IMR-90 (cell line): ENCODE measurements around the gene GPR137. TPM values are rescaled to one million over a fixed set of nuclear protein-coding genes. Genes with fewer than 3 reads are reported as not detected.
A peak's percentile ranks its signal among the peaks of the same experiment; 100 is the strongest.

Experiments used
- ATAC-seq: fragments of 200-7000 bp; cut with Tn5 transposase; 2 replicates; pipeline ENCODE4 v1.9.1; 2020; ENCODE audit warnings: low read depth, mild to moderate bottlenecking, moderate library complexity
- BruUV-seq: library from RNA; stranded (reverse); fragments of 400-500 nt; replicated peaks from 2 replicates; lab custom pipeline; 2021; lab: Mats Ljungman, UMichigan
- CTCF ChIA-PET: fragments of 300-600 bp; formaldehyde crosslinking; extraction: SDS; loops from one replicate; lab custom pipeline; 2021; ENCODE audit warnings: antibody characterized with exemption; lab: Yijun Ruan, JAX
- POLR2A ChIA-PET: fragments of 300-600 bp; sonication (Branson Sonifier 250); formaldehyde crosslinking; loops from one replicate; lab custom pipeline; 2022; ENCODE audit warnings: antibody characterized with exemption; ENCODE audit not compliant: unreplicated experiment; lab: Charles Lee
- DNase-seq: peaks from one replicate; pipeline ENCODE4 v3.0.0; 2013
- H2AFZ ChIP-seq: replicated peaks from 2 replicates; pipeline ENCODE3; 2013; ENCODE audit warnings: low read length, mild to moderate bottlenecking; ENCODE audit not compliant: poor library complexity
- H2AK5ac ChIP-seq: 2 replicates; pipeline ENCODE4 v1.6.1; 2013; ENCODE audit warnings: low read depth, low read length, inconsistent platforms
- H2AK9ac ChIP-seq: replicated peaks from 2 replicates; pipeline ENCODE3; 2013; ENCODE audit warnings: mild to moderate bottlenecking, low read depth, low read length, moderate library complexity; ENCODE audit not compliant: poor library complexity
- H2BK120ac ChIP-seq: 2 replicates; pipeline ENCODE4 v1.6.1; 2013; ENCODE audit warnings: low read depth, low read length, inconsistent platforms
- H2BK15ac ChIP-seq: 3 replicates; pipeline ENCODE4 v1.6.1; 2013; ENCODE audit warnings: low read depth, low read length, inconsistent platforms
- H2BK20ac ChIP-seq: 2 replicates; pipeline ENCODE4 v1.6.1; 2013; ENCODE audit warnings: low read depth, mild to moderate bottlenecking, inconsistent platforms, low read length, moderate library complexity
- H2BK5ac ChIP-seq: 2 replicates; pipeline ENCODE4 v1.6.1; 2013; ENCODE audit warnings: mild to moderate bottlenecking, low read depth, low read length, inconsistent platforms; ENCODE audit not compliant: poor library complexity, severe bottlenecking
- H3K14ac ChIP-seq: replicated peaks from 2 replicates; pipeline ENCODE4 v1.6.1; 2013; ENCODE audit warnings: low read depth, low read length, inconsistent platforms
- H3K18ac ChIP-seq: 2 replicates; pipeline ENCODE4 v1.6.1; 2013; ENCODE audit warnings: low read depth, low read length, control low read depth
- H3K23ac ChIP-seq: 2 replicates; pipeline ENCODE4 v1.6.1; 2013; ENCODE audit warnings: low read depth, low read length, inconsistent platforms
- H3K27ac ChIP-seq: 2 replicates; pipeline ENCODE4 v1.5.1; 2013; ENCODE audit warnings: mild to moderate bottlenecking, control low read depth, low read length; ENCODE audit not compliant: insufficient read depth
- H3K27me3 ChIP-seq: 2 replicates; pipeline ENCODE4 v1.6.1; 2013; ENCODE audit warnings: low read length; ENCODE audit not compliant: control insufficient read depth, insufficient read depth
- H3K36me3 ChIP-seq: 2 replicates; pipeline ENCODE4 v1.6.1; 2013; ENCODE audit warnings: low read length, mixed read lengths; ENCODE audit not compliant: control insufficient read depth, insufficient read depth
- H3K4ac ChIP-seq: 2 replicates; pipeline ENCODE4 v1.6.1; 2013; ENCODE audit warnings: low read depth, low read length, inconsistent platforms
- H3K4me1 ChIP-seq: 2 replicates; pipeline ENCODE4 v1.6.1; 2013; ENCODE audit warnings: low read length, mixed read lengths; ENCODE audit not compliant: control insufficient read depth, insufficient read depth
- H3K4me2 ChIP-seq: 2 replicates; pipeline ENCODE4 v1.6.1; 2013; ENCODE audit warnings: low read depth, mild to moderate bottlenecking, control low read depth, low read length, moderate library complexity
- H3K4me3 ChIP-seq: 2 replicates; pipeline ENCODE4 v1.5.1; 2013; ENCODE audit warnings: low read depth, mild to moderate bottlenecking, control low read depth, low read length, moderate library complexity; ENCODE audit not compliant: insufficient read depth
- H3K56ac ChIP-seq: 2 replicates; pipeline ENCODE4 v1.6.1; 2013; ENCODE audit warnings: low read length, inconsistent platforms; ENCODE audit not compliant: insufficient read depth; ENCODE audit errors: extremely low read depth
- H3K79me1 ChIP-seq, 2 experiments: 2 replicates each; pipeline ENCODE4 v1.6.1; 2013; ENCODE audit warnings: low read length in 2 of 2, inconsistent platforms in 1 of 2, low read depth in 1 of 2
- H3K9ac ChIP-seq: 2 replicates; pipeline ENCODE4 v1.6.1; 2013; ENCODE audit warnings: low read depth, low read length, control low read depth
- H3K9me1 ChIP-seq: 2 replicates; pipeline ENCODE4 v1.6.1; 2013; ENCODE audit warnings: low read length, inconsistent platforms; ENCODE audit not compliant: insufficient read depth
- H3K9me3 ChIP-seq: 2 replicates; pipeline ENCODE4 v1.6.1; 2013; ENCODE audit warnings: low read length; ENCODE audit not compliant: control insufficient read depth, insufficient read depth
- H4K20me1 ChIP-seq: 2 replicates; pipeline ENCODE4 v1.6.1; 2013; ENCODE audit warnings: low read length, inconsistent platforms; ENCODE audit not compliant: insufficient read depth
- H4K5ac ChIP-seq: 2 replicates; pipeline ENCODE4 v1.6.1; 2013; ENCODE audit warnings: mild to moderate bottlenecking, low read depth, low read length, control low read depth
- H4K8ac ChIP-seq, 2 experiments: 2 replicates each; pipeline ENCODE4 v1.6.1; 2013; ENCODE audit warnings: low read depth in 2 of 2, low read length in 2 of 2, control low read depth in 1 of 2, inconsistent platforms in 1 of 2
- H4K91ac ChIP-seq: 2 replicates; pipeline ENCODE4 v1.6.1; 2013; ENCODE audit warnings: low read depth, low read length, inconsistent platforms; ENCODE audit not compliant: insufficient read depth
- CEBPB ChIP-seq: IDR thresholded peaks from 2 replicates; pipeline ENCODE4 v1.6.1; 2012; ENCODE audit warnings: low read depth, low read length, improper control_type of control experiment
- CTCF ChIP-seq: conservative IDR thresholded peaks from 2 replicates; pipeline ENCODE4 v1.5.1; 2012; ENCODE audit warnings: mild to moderate bottlenecking, low read depth, low read length, improper control_type of control experiment
- ELK1 ChIP-seq: fragments of 150-350 bp; IDR thresholded peaks from 2 replicates; pipeline ENCODE4 v1.6.1; 2016; ENCODE audit warnings: low read depth, mild to moderate bottlenecking, low read length, moderate library complexity, borderline replicate concordance
- FOS ChIP-seq: fragments of 150-350 bp; IDR thresholded peaks from 2 replicates; pipeline ENCODE4 v1.6.1; 2016; ENCODE audit warnings: low read depth, low read length
- MAFK ChIP-seq: IDR thresholded peaks from 2 replicates; pipeline ENCODE4 v1.6.1; 2012; ENCODE audit warnings: low read depth, low read length, improper control_type of control experiment
- MXI1 ChIP-seq: IDR thresholded peaks from 2 replicates; pipeline ENCODE4 v1.6.1; 2012; ENCODE audit warnings: low read depth, mild to moderate bottlenecking, low read length, moderate library complexity, borderline replicate concordance
- NFE2L2 ChIP-seq: fragments of 150-350 bp; IDR thresholded peaks from 2 replicates; pipeline ENCODE4 v1.6.1; 2016; ENCODE audit warnings: low read depth, mild to moderate bottlenecking, low read length
- POLR2A ChIP-seq: IDR thresholded peaks from 2 replicates; pipeline ENCODE4 v1.6.1; 2012; ENCODE audit warnings: mild to moderate bottlenecking, low read depth, low read length
- RCOR1 ChIP-seq: IDR thresholded peaks from 2 replicates; pipeline ENCODE4 v1.6.1; 2012; ENCODE audit warnings: mild to moderate bottlenecking, low read length, improper control_type of control experiment; ENCODE audit not compliant: insufficient replicate concordance
- RFX5 ChIP-seq: IDR thresholded peaks from 2 replicates; pipeline ENCODE4 v1.8.0; 2012; ENCODE audit warnings: low read depth, mild to moderate bottlenecking, low read length, moderate library complexity
- USF2 ChIP-seq: fragments of 150-350 bp; IDR thresholded peaks from 2 replicates; pipeline ENCODE4 v1.6.1; 2017; ENCODE audit warnings: mild to moderate bottlenecking, antibody characterized with exemption, low read length, low read depth
- WGBS, 2 experiments: methylation state at CpG; one replicate each; pipeline versions ENCODE4 v1.1.5 to v1.1.7; 2013; ENCODE audit warnings: missing lambda C conversion rate in 2 of 2; ENCODE audit not compliant: insufficient read length in 1 of 2; ENCODE audit errors: extremely low coverage in 2 of 2; 5-methylcytosine and 5-hydroxymethylcytosine counted together
- dilution Hi-C: fragments of 300-500 bp; cut with HindIII; formaldehyde crosslinking; loops from one replicate; pipeline ENCODE4 v1.14.3; 2018; ENCODE audit warnings: low sequenced_read_pairs; ENCODE audit not compliant: unreplicated experiment
- in situ Hi-C: fragments of 300-500 bp; cut with MboI; formaldehyde crosslinking; loops from 3 replicates; pipeline ENCODE4 v1.14.3; 2019; ENCODE audit warnings: low sequenced_read_pairs, inconsistent platforms, mixed read lengths
- intact Hi-C: fragments of 100-400 bp; cut with micrococcal nuclease; formaldehyde crosslinking; loops from 2 replicates; pipeline ENCODE4 v1.10.0; 2022
- polyA plus RNA-seq, 3 experiments: library from polyadenylated mRNA; depleted of rRNA; stranded (reverse); fragments of >200 nt; gene quantifications; 2 replicates each; pipeline ENCODE4 v1.2.3, GENCODE V29; 2012; ENCODE audit warnings: low replicate concordance in 1 of 3
- total RNA-seq: library from RNA; depleted of rRNA; stranded (reverse); fragments of >200 nt; gene quantifications from 2 replicates; pipeline ENCODE4 v1.2.3, GENCODE V29; 2012

The GPR137 gene
- total and polyA plus RNA-seq, 2 of the 4 experiments (the other 2 are of a cell fraction), result 3.6 to 26.0 TPM

GRCh38 chr11:64283092-64283491, 2.6 kb upstream of the GPR137 start (continued):
- TF ChIP-seq ELK1 (no peak), CEBPB (no peak)

- Histone ChIP-seq H3K9ac (peak within 1 kb of the TSS; percentile 99), H3K4me1 (peaks cover 8% of the 10 kb centered on the region), H3K18ac (peak within 1 kb of the TSS; percentile 62), H3K4ac (peak within 1 kb of the TSS; percentile 94), H3K79me1 (peaks cover 15 to 39% of the 10 kb centered on the region in 2 experiments), H3K23ac (peak within 1 kb of the TSS; percentile 84; the same call in 1 of the 2 replicates), H3K27ac (peak within 1 kb of the TSS; percentile 90), H2BK120ac (peak within 1 kb of the TSS; percentile 37; the same call in 1 of the 2 replicates), H2BK5ac (peak within 1 kb of the TSS; percentile 67), H3K4me2 (peak within 1 kb of the TSS; percentile 99), H4K5ac (peak within 1 kb of the TSS; percentile 91), H3K4me3 (peak within 1 kb of the TSS; percentile 71), H2BK20ac (no peak within 1 kb of the TSS), H2BK15ac (no peak within 1 kb of the TSS), H3K27me3 (no peaks in the 10 kb centered on the region; the same call in 1 of the 2 replicates), H3K14ac (peak within 1 kb of the TSS; percentile 98), H3K56ac (peak within 1 kb of the TSS; percentile 55), H3K36me3 (peaks cover 6% of the 10 kb centered on the region; the same call in 1 of the 2 replicates), H2AK9ac (peak within 1 kb of the TSS; percentile 77), H4K8ac (peak within 1 kb of the TSS; percentile 86 to 95), H4K20me1 (no peaks in the 10 kb centered on the region), H2AFZ (peak within 1 kb of the TSS; percentile 94), H4K91ac (peak within 1 kb of the TSS; percentile 57), H3K9me3 (no peaks in the 10 kb centered on the region), H3K9me1 (peaks cover 5% of the 10 kb centered on the region; the same call in 1 of the 2 replicates), H2AK5ac (peak within 1 kb of the TSS; percentile 90)
- dilution Hi-C loops (no loop called here), intact Hi-C loops (no loop called here), in situ Hi-C loops (no loop called here)
- DNase-seq, result peak; percentile 85
- BruUV-seq, result TSS peak; percentile 45
- 4% methylated on average over 22 of the region's 44 CpGs; no CpG with 5 or more reads in 1 of the 2 experiments for WGBS, 2 experiments
- POLR2A ChIA-PET, result no interaction called here
- CTCF ChIA-PET, result interaction anchor here (1.2 to 1.6 kb wide), 2 partner anchors 17 to 21 kb away, joined by 3 to 4 read pairs; partner anchors contain the start of gene ESRRA
- ATAC-seq, result peak; percentile 87
- TF ChIP-seq CTCF, result no peak
- TF ChIP-seq RCOR1, result no peak
- TF ChIP-seq RFX5, result no peak
- peak; percentile 59; the same call in 1 of the 2 replicates for TF ChIP-seq POLR2A
- TF ChIP-seq USF2, result no peak
- 0 out of 2 replicates have a peak, but pooled peaks have one; percentile 20 for TF ChIP-seq MXI1
- no peak for TF ChIP-seq MAFK
- TF ChIP-seq FOS, result no peak
- no peak for TF ChIP-seq NFE2L2
These were observed 1.3 kb upstream of the GPR137 start, which contains the start of gene BAD for GRCh38 chr11:64284048-64284961. BAD (minus strand) TSS chr11:64284665; CDS start chr11:64284368, 297 bp downstream.
